HepG2 (cell line): ENCODE data around the gene AMDHD1. TPM values are rescaled to one million over a fixed set of nuclear protein-coding genes. Genes with fewer than 3 reads are reported as not detected.
A peak's percentile ranks its signal among the peaks of the same experiment; 100 is the strongest.

Source experiments
- BCL6 ChIP-seq: IDR thresholded peaks from 2 replicates; pipeline ENCODE4 v1.6.1; 2016; ENCODE audit warnings: missing genetic modification reagents, missing compliant biosample characterization
- BHLHE40 ChIP-seq: IDR thresholded peaks from 2 replicates; pipeline ENCODE4 v1.6.1; 2011; ENCODE audit warnings: low read length, improper control_type of control experiment
- CEBPG ChIP-seq: IDR thresholded peaks from 2 replicates; pipeline ENCODE4 v1.6.1; 2016
- ETV5 ChIP-seq: IDR thresholded peaks from 2 replicates; pipeline ENCODE4 v1.6.1; 2018; ENCODE audit warnings: missing biosample characterization, missing genetic modification reagents, inconsistent platforms, borderline replicate concordance
- HDAC1 ChIP-seq: sonication (generic); formaldehyde crosslinking; IDR thresholded peaks from 2 replicates; pipeline ENCODE4 v1.5.1; 2020; ENCODE audit warnings: mild to moderate bottlenecking, missing genetic modification reagents
- HMG20A ChIP-seq: IDR thresholded peaks from 2 replicates; pipeline ENCODE4 v1.6.1; 2016; ENCODE audit warnings: borderline replicate concordance
- KLF6 ChIP-seq: IDR thresholded peaks from 2 replicates; pipeline ENCODE4 v1.8.0; 2016; ENCODE audit warnings: missing biosample characterization, missing genetic modification reagents
- MIER3 ChIP-seq: IDR thresholded peaks from 2 replicates; pipeline ENCODE4 v1.6.1; 2016; ENCODE audit warnings: missing compliant biosample characterization, borderline replicate concordance
- NR2F2 ChIP-seq: IDR thresholded peaks from 2 replicates; pipeline ENCODE4 v1.6.1; 2012; ENCODE audit warnings: low read depth, inconsistent platforms, borderline replicate concordance
- PITX1 ChIP-seq: sonication (generic); formaldehyde crosslinking; IDR thresholded peaks from 2 replicates; pipeline ENCODE4 v1.5.1; 2020; ENCODE audit warnings: mild to moderate bottlenecking, missing genetic modification reagents
- POGZ ChIP-seq: sonication (generic); formaldehyde crosslinking; IDR thresholded peaks from 2 replicates; pipeline ENCODE4 v1.4.0; 2020; ENCODE audit warnings: mild to moderate bottlenecking, missing genetic modification reagents
- RAD21 ChIP-seq: fragments of 450-650 bp; formaldehyde crosslinking; IDR thresholded peaks from 2 replicates; pipeline ENCODE4 v1.5.0; 2020; ENCODE audit warnings: mild to moderate bottlenecking
- RCOR2 ChIP-seq: IDR thresholded peaks from 2 replicates; pipeline ENCODE4 v1.6.1; 2016; ENCODE audit warnings: missing biosample characterization, missing genetic modification reagents
- SMARCE1 ChIP-seq: fragments of 450-650 bp; IDR thresholded peaks from 2 replicates; pipeline ENCODE4 v1.6.1; 2017; ENCODE audit warnings: borderline replicate concordance
- TOPORS ChIP-seq: sonication (generic); formaldehyde crosslinking; IDR thresholded peaks from 2 replicates; pipeline ENCODE4 v1.8.0; 2023; ENCODE audit warnings: mild to moderate bottlenecking, missing genetic modification reagents
- ZKSCAN8 ChIP-seq: IDR thresholded peaks from 2 replicates; pipeline ENCODE4 v1.6.1; 2016; ENCODE audit warnings: borderline replicate concordance, missing genetic modification reagents, missing compliant biosample characterization
- ZNF441 ChIP-seq: sonication (generic); formaldehyde crosslinking; IDR thresholded peaks from 2 replicates; pipeline ENCODE4 v1.7.0; 2021; ENCODE audit warnings: missing genetic modification reagents, borderline replicate concordance
- ZNF564 ChIP-seq: sonication (generic); formaldehyde crosslinking; IDR thresholded peaks from 2 replicates; pipeline ENCODE4 v1.8.1; 2023; ENCODE audit warnings: mild to moderate bottlenecking, missing genetic modification reagents
- ZNF816 ChIP-seq: sonication (generic); formaldehyde crosslinking; IDR thresholded peaks from 2 replicates; pipeline ENCODE4 v1.8.0; 2022; ENCODE audit warnings: missing genetic modification reagents, mild to moderate bottlenecking, borderline replicate concordance
- polyA plus RNA-seq, 8 experiments: library from polyadenylated mRNA; depleted of rRNA in 3 of 8; stranded (reverse) in 7 of 8; unstranded in 1 of 8; fragments of >200 nt; fragmentation: Illumina TruSeq in 4 of 8; extraction: Trizol in 4 of 8; gene quantifications; 2 replicates each; pipeline versions ENCODE4 v1.2.1 to v1.2.3, GENCODE V29; 2011 to 2016; ENCODE audit warnings: low read depth in 4 of 8, missing spikeins in 1 of 8, mixed read lengths in 1 of 8; ENCODE audit not compliant: insufficient read depth in 1 of 8
- total RNA-seq, 5 experiments: library from RNA; depleted of rRNA; stranded (reverse); fragments of >200 nt; fragmentation: Illumina TruSeq; extraction: Trizol; gene quantifications; 2 replicates each; pipeline ENCODE4 v1.2.3, GENCODE V29; 2016; ENCODE audit warnings: low read depth in 1 of 5
- TF ChIP-seq, protein P1 (sequence below): sonication (generic); formaldehyde crosslinking; IDR thresholded peaks from 2 replicates; pipeline ENCODE4 v1.4.0; 2020; ENCODE audit warnings: missing genetic modification reagents
- TF ChIP-seq, protein P2 (sequence below): sonication (generic); formaldehyde crosslinking; IDR thresholded peaks from 2 replicates; pipeline ENCODE4 v1.4.0; 2020; ENCODE audit warnings: low read depth, missing genetic modification reagents
- TF ChIP-seq, protein P3 (sequence below): IDR thresholded peaks from 2 replicates; pipeline ENCODE4 v1.6.1; 2012; ENCODE audit warnings: inconsistent platforms
- TF ChIP-seq, protein P4 (sequence below): sonication (generic); formaldehyde crosslinking; IDR thresholded peaks from 2 replicates; pipeline ENCODE4 v1.5.1; 2020; ENCODE audit warnings: missing genetic modification reagents, mild to moderate bottlenecking, borderline replicate concordance

AMDHD1 gene
- total and polyA plus RNA-seq, 2 of the 13 experiments (the other 11 are each of a cell fraction or from before 2014, with no cell fraction given), result 6.5 to 29.6 TPM

DNA sequence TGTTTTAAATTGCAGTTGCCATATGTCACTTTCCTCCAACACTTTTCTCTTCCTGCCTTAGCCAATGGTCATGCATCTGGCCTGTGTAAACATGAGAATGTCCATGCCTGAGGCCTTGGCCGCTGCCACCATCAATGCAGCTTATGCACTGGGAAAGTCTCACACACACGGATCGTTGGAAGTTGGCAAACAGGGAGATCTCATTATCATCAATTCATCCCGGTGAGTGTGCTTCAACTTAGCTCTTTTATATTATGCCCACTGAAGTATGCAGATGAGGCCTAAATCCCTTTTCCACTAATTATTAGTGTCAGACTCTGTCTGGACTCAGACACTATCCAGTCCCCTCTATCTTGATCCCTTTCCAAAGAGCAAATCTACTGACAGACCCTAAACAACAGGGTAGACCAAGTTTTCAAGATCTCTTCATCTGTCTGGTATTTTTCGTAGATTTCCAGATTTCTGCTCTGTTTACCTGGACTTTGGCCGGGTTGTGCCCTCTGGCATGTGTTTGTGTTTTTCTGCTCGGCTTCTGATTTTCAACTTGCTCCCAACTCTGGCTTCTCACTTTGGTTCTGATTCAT, 23.2 kb downstream of the AMDHD1 start (continued):
- TF ChIP-seq, protein P1, sequence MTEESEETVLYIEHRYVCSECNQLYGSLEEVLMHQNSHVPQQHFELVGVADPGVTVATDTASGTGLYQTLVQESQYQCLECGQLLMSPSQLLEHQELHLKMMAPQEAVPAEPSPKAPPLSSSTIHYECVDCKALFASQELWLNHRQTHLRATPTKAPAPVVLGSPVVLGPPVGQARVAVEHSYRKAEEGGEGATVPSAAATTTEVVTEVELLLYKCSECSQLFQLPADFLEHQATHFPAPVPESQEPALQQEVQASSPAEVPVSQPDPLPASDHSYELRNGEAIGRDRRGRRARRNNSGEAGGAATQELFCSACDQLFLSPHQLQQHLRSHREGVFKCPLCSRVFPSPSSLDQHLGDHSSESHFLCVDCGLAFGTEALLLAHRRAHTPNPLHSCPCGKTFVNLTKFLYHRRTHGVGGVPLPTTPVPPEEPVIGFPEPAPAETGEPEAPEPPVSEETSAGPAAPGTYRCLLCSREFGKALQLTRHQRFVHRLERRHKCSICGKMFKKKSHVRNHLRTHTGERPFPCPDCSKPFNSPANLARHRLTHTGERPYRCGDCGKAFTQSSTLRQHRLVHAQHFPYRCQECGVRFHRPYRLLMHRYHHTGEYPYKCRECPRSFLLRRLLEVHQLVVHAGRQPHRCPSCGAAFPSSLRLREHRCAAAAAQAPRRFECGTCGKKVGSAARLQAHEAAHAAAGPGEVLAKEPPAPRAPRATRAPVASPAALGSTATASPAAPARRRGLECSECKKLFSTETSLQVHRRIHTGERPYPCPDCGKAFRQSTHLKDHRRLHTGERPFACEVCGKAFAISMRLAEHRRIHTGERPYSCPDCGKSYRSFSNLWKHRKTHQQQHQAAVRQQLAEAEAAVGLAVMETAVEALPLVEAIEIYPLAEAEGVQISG (CRISPR knock-in tag), result peak; percentile 53
- TF ChIP-seq, protein P2, sequence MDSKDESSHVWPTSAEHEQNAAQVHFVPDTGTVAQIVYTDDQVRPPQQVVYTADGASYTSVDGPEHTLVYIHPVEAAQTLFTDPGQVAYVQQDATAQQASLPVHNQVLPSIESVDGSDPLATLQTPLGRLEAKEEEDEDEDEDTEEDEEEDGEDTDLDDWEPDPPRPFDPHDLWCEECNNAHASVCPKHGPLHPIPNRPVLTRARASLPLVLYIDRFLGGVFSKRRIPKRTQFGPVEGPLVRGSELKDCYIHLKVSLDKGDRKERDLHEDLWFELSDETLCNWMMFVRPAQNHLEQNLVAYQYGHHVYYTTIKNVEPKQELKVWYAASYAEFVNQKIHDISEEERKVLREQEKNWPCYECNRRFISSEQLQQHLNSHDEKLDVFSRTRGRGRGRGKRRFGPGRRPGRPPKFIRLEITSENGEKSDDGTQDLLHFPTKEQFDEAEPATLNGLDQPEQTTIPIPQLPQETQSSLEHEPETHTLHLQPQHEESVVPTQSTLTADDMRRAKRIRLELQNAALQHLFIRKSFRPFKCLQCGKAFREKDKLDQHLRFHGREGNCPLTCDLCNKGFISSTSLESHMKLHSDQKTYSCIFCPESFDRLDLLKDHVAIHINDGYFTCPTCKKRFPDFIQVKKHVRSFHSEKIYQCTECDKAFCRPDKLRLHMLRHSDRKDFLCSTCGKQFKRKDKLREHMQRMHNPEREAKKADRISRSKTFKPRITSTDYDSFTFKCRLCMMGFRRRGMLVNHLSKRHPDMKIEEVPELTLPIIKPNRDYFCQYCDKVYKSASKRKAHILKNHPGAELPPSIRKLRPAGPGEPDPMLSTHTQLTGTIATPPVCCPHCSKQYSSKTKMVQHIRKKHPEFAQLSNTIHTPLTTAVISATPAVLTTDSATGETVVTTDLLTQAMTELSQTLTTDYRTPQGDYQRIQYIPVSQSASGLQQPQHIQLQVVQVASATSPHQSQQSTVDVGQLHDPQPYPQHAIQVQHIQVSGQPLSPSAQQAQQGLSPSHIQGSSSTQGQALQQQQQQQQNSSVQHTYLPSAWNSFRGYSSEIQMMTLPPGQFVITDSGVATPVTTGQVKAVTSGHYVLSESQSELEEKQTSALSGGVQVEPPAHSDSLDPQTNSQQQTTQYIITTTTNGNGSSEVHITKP, result peak; percentile 82; the same call in 1 of the 2 replicates
- TF ChIP-seq PITX1 (CRISPR knock-in tag), result peak; percentile 42; the same call in 1 of the 2 replicates
- peak; percentile 49; the same call in 1 of the 2 replicates for TF ChIP-seq ETV5 (CRISPR knock-in tag)
- no peak for TF ChIP-seq TOPORS
- 0 out of 2 replicates have a peak, but pooled peaks have one; percentile 55 for TF ChIP-seq KLF6
- TF ChIP-seq ZNF564 (CRISPR knock-in tag), result no peak
- TF ChIP-seq POGZ (CRISPR knock-in tag), result peak; percentile 74
- peak; percentile 63; the same call in 1 of the 2 replicates for TF ChIP-seq ZNF441 (CRISPR knock-in tag)
- TF ChIP-seq HMG20A, result peak; percentile 74; the same call in 1 of the 2 replicates
- peak; percentile 68; the same call in 1 of the 2 replicates for TF ChIP-seq ZNF816 (CRISPR knock-in tag)
- TF ChIP-seq, protein P3, sequence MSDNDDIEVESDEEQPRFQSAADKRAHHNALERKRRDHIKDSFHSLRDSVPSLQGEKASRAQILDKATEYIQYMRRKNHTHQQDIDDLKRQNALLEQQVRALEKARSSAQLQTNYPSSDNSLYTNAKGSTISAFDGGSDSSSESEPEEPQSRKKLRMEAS, result peak; percentile 80
- TF ChIP-seq BCL6 (CRISPR knock-in tag), result peak; percentile 88
- TF ChIP-seq HDAC1 (CRISPR knock-in tag), result peak; percentile 59; the same call in 1 of the 2 replicates
- TF ChIP-seq BHLHE40, result peak; percentile 43; the same call in 1 of the 2 replicates
- TF ChIP-seq RCOR2 (CRISPR knock-in tag), result peak; percentile 64; the same call in 1 of the 2 replicates
- TF ChIP-seq CEBPG (CRISPR knock-in tag), result peak; percentile 61
- TF ChIP-seq, protein P4, sequence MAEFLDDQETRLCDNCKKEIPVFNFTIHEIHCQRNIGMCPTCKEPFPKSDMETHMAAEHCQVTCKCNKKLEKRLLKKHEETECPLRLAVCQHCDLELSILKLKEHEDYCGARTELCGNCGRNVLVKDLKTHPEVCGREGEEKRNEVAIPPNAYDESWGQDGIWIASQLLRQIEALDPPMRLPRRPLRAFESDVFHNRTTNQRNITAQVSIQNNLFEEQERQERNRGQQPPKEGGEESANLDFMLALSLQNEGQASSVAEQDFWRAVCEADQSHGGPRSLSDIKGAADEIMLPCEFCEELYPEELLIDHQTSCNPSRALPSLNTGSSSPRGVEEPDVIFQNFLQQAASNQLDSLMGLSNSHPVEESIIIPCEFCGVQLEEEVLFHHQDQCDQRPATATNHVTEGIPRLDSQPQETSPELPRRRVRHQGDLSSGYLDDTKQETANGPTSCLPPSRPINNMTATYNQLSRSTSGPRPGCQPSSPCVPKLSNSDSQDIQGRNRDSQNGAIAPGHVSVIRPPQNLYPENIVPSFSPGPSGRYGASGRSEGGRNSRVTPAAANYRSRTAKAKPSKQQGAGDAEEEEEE (CRISPR knock-in tag), result 0 out of 2 replicates have a peak, but pooled peaks have one; percentile 18
- TF ChIP-seq RAD21 (CRISPR knock-in tag), result 0 out of 2 replicates have a peak, but pooled peaks have one; percentile 26
- TF ChIP-seq ZKSCAN8 (CRISPR knock-in tag), result 0 out of 2 replicates have a peak, but pooled peaks have one; percentile 36
- TF ChIP-seq NR2F2, result peak; percentile 88
- no peak for TF ChIP-seq SMARCE1
- peak; percentile 62; the same call in 1 of the 2 replicates for TF ChIP-seq MIER3 (CRISPR knock-in tag)
